OCI-LY3 (cell line): ENCODE results near the gene TNFRSF8.

Experiments
- H2AFZ ChIP-seq: fragments of 200-600, 300-600 bp; shearing (Covaris generic); 2 replicates; pipeline ENCODE4 v1.6.0; 2014; ENCODE audit warnings: antibody characterized with exemption, low read depth, low read length
- H3K27ac ChIP-seq: fragments of 200-600, 300-600 bp; sonication (generic); 2 replicates; pipeline ENCODE4 v1.5.1; 2014; ENCODE audit warnings: mild to moderate bottlenecking, low read length, moderate library complexity, mixed read lengths
- H3K27me3 ChIP-seq: fragments of 200-600, 300-600 bp; sonication (generic); 2 replicates; pipeline ENCODE4 v1.6.1; 2014; ENCODE audit warnings: low read depth, low read length, mixed read lengths
- H3K36me3 ChIP-seq: fragments of 200-600, 300-600 bp; sonication (generic); replicated peaks from 2 replicates; pipeline ENCODE3; 2014; ENCODE audit warnings: low read depth, low read length, mixed read lengths
- H3K4me1 ChIP-seq: fragments of 300-600, 200-600 bp; sonication (generic); 2 replicates; pipeline ENCODE4 v1.6.1; 2014; ENCODE audit warnings: low read length, mixed read lengths
- H3K4me2 ChIP-seq: fragments of 200-600, 300-600 bp; sonication (generic); 2 replicates; pipeline ENCODE4 v1.6.1; 2014; ENCODE audit warnings: low read length, mixed read lengths
- H3K4me3 ChIP-seq: fragments of 300-600, 200-600 bp; sonication (generic); 2 replicates; pipeline ENCODE4 v1.5.1; 2014; ENCODE audit warnings: antibody characterized with exemption, mild to moderate bottlenecking, low read length, moderate library complexity
- H3K79me2 ChIP-seq: fragments of 300-600, 200-600 bp; shearing (Covaris generic); 2 replicates; pipeline ENCODE4 v1.6.1; 2014; ENCODE audit warnings: mild to moderate bottlenecking, low read length, mixed read lengths
- H3K9ac ChIP-seq: fragments of 300-600, 200-600 bp; shearing (Covaris generic); 2 replicates; pipeline ENCODE4 v1.6.0; 2014; ENCODE audit warnings: mild to moderate bottlenecking, low read length, moderate library complexity
- H3K9me3 ChIP-seq: fragments of 200-600, 300-600 bp; shearing (Covaris generic); 2 replicates; pipeline ENCODE4 v1.6.1; 2014; ENCODE audit warnings: low read length, mixed read lengths; ENCODE audit not compliant: insufficient read depth
- H4K20me1 ChIP-seq: fragments of 200-600, 300-600 bp; sonication (generic); 2 replicates; pipeline ENCODE4 v1.6.1; 2016; ENCODE audit warnings: low read length, mixed read lengths; ENCODE audit not compliant: insufficient read depth
- EZH2phosphoT487 ChIP-seq: fragments of 200-600 bp; shearing (Covaris generic); IDR thresholded peaks from 2 replicates; pipeline ENCODE4 v1.6.1; 2018; ENCODE audit warnings: antibody characterized with exemption, mixed run types, low read depth
- TF ChIP-seq, protein P1 (sequence below): fragments of 200-600, 300-600 bp; sonication (generic); IDR thresholded peaks from 2 replicates; pipeline ENCODE4 v1.5.1; 2014; ENCODE audit warnings: antibody characterized with exemption, low read length, low read depth

TNFRSF8 gene

DNA sequence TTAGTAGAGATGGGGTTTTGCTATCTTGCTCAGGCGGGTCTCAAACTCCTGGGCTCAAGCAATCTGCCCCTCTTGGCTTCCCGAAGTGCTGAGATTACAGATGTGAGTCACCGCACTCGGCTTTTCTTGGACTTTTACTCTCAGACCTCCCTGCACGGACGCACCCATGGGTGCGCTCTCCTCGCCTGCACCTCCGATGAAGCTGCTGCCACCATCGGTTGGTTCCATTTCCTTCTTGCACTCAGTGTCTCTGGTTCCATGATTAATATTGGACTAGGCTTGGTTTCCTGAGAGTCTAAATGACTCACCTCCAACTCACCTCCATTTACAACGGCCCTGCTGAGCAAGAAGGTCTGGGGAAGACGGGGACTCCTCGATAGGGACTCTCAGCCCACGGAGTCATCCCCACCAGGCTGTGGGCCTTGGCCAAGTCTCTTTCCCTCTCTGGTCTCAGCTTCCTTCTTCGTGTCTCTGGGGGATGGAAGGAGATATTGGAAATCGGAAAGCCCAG, 6.7 kb upstream of the TNFRSF8 start:
- Histone ChIP-seq H2AFZ (no peak overlapping the region), H4K20me1 (no peaks in the 10 kb centered on the region), H3K27ac (no peak overlapping the region), H3K27me3 (peaks cover 38% of the 10 kb centered on the region), H3K4me1 (peaks cover 73% of the 10 kb centered on the region), H3K36me3 (no peaks in the 10 kb centered on the region), H3K4me2 (peak overlapping the region; percentile 24), H3K79me2 (no peaks in the 10 kb centered on the region), H3K9me3 (0 out of 2 replicates have a peak, but pooled peaks cover 3% of the 10 kb centered on the region), H3K4me3 (no peak overlapping the region), H3K9ac (no peak overlapping the region)
- TF ChIP-seq EZH2phosphoT487: no peak
- TF ChIP-seq, protein P1, sequence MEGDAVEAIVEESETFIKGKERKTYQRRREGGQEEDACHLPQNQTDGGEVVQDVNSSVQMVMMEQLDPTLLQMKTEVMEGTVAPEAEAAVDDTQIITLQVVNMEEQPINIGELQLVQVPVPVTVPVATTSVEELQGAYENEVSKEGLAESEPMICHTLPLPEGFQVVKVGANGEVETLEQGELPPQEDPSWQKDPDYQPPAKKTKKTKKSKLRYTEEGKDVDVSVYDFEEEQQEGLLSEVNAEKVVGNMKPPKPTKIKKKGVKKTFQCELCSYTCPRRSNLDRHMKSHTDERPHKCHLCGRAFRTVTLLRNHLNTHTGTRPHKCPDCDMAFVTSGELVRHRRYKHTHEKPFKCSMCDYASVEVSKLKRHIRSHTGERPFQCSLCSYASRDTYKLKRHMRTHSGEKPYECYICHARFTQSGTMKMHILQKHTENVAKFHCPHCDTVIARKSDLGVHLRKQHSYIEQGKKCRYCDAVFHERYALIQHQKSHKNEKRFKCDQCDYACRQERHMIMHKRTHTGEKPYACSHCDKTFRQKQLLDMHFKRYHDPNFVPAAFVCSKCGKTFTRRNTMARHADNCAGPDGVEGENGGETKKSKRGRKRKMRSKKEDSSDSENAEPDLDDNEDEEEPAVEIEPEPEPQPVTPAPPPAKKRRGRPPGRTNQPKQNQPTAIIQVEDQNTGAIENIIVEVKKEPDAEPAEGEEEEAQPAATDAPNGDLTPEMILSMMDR: no peak

DNA sequence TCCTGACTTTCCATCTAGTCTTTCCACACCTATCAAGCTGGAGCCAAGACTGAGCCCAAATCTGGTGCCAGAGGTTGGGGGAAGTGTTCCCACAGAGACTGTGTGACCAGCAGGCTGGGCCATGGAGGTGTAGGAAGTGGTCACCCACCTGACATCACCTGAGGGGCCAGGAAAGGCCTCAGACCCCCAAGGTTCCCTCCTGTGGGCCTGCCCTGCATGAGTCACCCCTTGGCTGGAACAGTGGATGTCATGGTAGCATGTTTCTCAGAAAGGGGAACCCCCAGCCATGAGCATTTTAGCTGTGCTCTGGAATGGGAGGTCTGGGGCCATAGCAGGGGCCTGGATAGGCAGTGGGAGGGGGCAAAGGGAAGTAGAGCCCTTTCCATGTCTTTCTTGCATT, 5.7 kb upstream of the TNFRSF8 start:
- H2AFZ ChIP-seq: no peak overlapping the region
- no peak overlapping the region for H3K4me3 ChIP-seq
- no peak overlapping the region for H3K9ac ChIP-seq
- TF ChIP-seq, protein P1: no peak
- no peak for TF ChIP-seq EZH2phosphoT487
- 0 out of 2 replicates have a peak, but pooled peaks cover 3% of the 10 kb centered on the region for H3K9me3 ChIP-seq
- no peak overlapping the region for H3K27ac ChIP-seq
- H3K27me3 ChIP-seq: peaks cover 43% of the 10 kb centered on the region
- no peaks in the 10 kb centered on the region for H3K79me2 ChIP-seq
- H4K20me1 ChIP-seq: no peaks in the 10 kb centered on the region
- H3K4me1 ChIP-seq: peaks cover 64% of the 10 kb centered on the region
- no peak overlapping the region for H3K4me2 ChIP-seq
- no peaks in the 10 kb centered on the region for H3K36me3 ChIP-seq

DNA sequence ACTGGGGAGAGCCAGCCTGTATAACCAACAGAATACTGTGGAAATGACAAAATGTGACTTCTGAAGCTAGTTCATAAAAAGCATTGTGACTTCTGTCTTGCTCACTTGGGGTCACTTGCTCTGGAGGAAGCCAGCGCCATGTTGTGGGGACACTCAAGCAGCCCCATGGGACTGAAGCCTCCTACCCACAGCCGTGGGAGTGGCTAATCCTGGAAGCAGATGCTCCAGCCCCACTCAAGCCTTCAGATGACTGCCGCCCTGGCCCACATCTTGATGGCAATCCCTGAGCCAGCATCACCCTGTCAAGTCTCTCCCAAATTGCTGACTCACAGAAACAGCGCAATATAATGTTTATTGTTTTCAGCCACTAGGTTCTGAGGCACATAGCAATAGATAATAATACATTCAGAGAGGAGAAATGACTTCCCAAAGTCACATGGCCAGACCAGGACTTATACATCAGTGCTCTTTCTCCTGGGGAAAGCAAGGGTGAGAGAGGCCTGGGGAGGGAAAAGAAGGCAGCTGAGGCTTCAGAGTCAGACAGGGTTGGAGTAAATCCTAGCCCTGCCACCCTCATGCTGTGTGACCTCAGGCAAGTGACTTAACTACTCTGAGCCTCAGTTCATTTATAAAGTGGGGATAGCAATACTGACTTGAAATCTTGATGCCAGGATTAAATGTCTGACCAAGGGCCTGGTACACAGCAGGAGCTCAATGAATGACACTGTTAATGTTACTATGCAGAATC, 5.0 kb upstream of the TNFRSF8 start:
- Histone ChIP-seq H3K79me2 (no peaks in the 10 kb centered on the region), H3K4me1 (peaks cover 57% of the 10 kb centered on the region), H2AFZ (no peak overlapping the region), H3K36me3 (no peaks in the 10 kb centered on the region), H3K9me3 (0 out of 2 replicates have a peak, but pooled peaks cover 3% of the 10 kb centered on the region), H3K27ac (no peak overlapping the region), H3K9ac (no peak overlapping the region), H3K27me3 (peaks cover 43% of the 10 kb centered on the region), H3K4me3 (no peak overlapping the region), H3K4me2 (no peak overlapping the region), H4K20me1 (no peaks in the 10 kb centered on the region)
- TF ChIP-seq, protein P1: no peak
- no peak for TF ChIP-seq EZH2phosphoT487

DNA sequence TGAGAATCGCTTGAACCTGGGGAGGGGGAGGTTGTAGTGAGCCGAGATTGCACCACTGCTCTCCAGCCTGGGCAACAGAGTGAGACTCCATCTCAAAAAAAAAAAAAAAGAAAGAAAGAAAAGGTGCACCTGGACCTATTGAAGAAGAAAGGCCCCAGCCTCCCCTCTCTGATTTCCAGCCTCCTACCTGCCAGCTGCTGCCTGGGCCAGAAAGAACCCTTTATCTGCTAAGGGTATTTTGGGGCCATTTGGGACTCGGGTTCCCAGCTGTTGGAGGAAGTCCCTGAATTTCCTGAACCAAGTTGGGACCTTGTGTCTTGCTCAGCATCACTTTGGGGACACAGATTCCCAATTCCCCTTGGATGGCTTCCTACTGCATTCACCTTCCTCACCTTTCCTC, 3.9 kb upstream of the TNFRSF8 start:
- Histone ChIP-seq H3K9me3 (0 out of 2 replicates have a peak, but pooled peaks cover 3% of the 10 kb centered on the region), H3K27me3 (peaks cover 48% of the 10 kb centered on the region), H4K20me1 (no peaks in the 10 kb centered on the region), H3K4me1 (peaks cover 46% of the 10 kb centered on the region), H2AFZ (no peak overlapping the region), H3K27ac (no peak overlapping the region), H3K4me3 (no peak overlapping the region), H3K36me3 (no peaks in the 10 kb centered on the region), H3K9ac (no peak overlapping the region), H3K79me2 (no peaks in the 10 kb centered on the region), H3K4me2 (peak overlapping the region; percentile 32)
- no peak for TF ChIP-seq EZH2phosphoT487
- TF ChIP-seq, protein P1: no peak
